Measurements from ENCODE around the gene CSGALNACT2. TPM values are rescaled to one million over a fixed set of nuclear protein-coding genes. Genes with fewer than 3 reads are reported as not detected.

CSGALNACT2 gene
- total RNA-seq, 3 donors from 2014 or later, result 21.6 to 35.5 (median 27.8) TPM

DNA sequence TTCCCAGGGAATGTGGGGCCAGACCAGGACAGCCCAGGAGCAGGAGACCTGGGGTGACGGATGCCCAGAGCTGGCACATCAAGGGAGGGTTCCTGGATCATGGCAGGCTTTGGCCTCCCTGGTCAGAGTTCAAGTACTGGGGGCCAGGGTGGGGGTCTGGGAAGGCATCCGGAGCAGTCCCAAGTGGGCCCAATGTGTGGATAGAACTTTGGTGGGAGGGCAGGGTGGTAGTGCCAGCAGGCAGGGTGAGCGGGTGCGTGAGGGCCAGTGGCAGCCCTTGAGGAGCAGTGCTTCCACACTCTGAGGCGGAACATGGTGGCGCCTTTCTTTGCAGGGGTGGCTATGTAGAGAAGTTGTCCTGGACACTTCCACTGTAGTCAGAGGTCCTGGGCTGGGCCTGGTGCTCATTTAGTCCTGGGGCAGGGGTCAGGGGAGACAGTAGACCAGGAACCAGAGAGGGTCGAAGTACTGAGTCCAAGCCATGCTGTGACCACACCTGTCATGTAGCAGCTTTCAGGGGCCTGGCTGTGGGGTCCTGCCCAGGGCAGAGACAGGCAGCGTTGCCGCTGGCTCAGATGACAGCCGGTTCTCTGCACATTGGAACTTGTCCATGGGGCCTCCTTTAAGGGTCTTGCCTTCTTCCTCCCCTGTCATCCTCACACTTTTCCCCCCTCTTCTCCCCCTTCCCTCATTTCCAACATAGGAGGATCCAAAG lies 22.2 kb upstream of the CSGALNACT2 start:
- no peak overlapping the region for H3K27ac ChIP-seq
- no peaks in the 10 kb centered on the region for H3K9me3 ChIP-seq
- intact Hi-C loops (cut with DNase I; ENCODE audit: low total_unique reads), result no loop called here

GRCh38 chr10:43116596-43116995 lies 21.6 kb upstream of the CSGALNACT2 start:
- intact Hi-C loops (cut with DNase I; ENCODE audit: low total_unique reads), result no loop called here
- TF ChIP-seq CTCF (IDR thresholded peaks at IDR 0.05), result no peak
- no peak for TF ChIP-seq POLR2A (IDR thresholded peaks at IDR 0.05)
- no peak for TF ChIP-seq POLR2AphosphoS5 (IDR thresholded peaks at IDR 0.05)
- Histone ChIP-seq H3K27me3 (no peaks in the 10 kb centered on the region), H3K27ac (no peak overlapping the region), H3K4me1 (no peaks in the 10 kb centered on the region), H3K36me3 (no peaks in the 10 kb centered on the region), H3K9me3 (no peaks in the 10 kb centered on the region), H3K4me3 (no peak overlapping the region)
- no peak for DNase-seq (ENCODE audit: low spot score in 2 of 2)

More for the DNA sequence above, 22.2 kb upstream of the CSGALNACT2 start:
- Histone ChIP-seq H3K4me1 (no peaks in the 10 kb centered on the region), H3K36me3 (no peaks in the 10 kb centered on the region), H3K27me3 (no peaks in the 10 kb centered on the region), H3K4me3 (no peak overlapping the region)
- TF ChIP-seq CTCF (IDR thresholded peaks at IDR 0.05) (no peak), POLR2AphosphoS5 (IDR thresholded peaks at IDR 0.05) (no peak), POLR2A (IDR thresholded peaks at IDR 0.05) (no peak)
- DNase-seq (ENCODE audit: low spot score in 2 of 2), result no peak

DNA sequence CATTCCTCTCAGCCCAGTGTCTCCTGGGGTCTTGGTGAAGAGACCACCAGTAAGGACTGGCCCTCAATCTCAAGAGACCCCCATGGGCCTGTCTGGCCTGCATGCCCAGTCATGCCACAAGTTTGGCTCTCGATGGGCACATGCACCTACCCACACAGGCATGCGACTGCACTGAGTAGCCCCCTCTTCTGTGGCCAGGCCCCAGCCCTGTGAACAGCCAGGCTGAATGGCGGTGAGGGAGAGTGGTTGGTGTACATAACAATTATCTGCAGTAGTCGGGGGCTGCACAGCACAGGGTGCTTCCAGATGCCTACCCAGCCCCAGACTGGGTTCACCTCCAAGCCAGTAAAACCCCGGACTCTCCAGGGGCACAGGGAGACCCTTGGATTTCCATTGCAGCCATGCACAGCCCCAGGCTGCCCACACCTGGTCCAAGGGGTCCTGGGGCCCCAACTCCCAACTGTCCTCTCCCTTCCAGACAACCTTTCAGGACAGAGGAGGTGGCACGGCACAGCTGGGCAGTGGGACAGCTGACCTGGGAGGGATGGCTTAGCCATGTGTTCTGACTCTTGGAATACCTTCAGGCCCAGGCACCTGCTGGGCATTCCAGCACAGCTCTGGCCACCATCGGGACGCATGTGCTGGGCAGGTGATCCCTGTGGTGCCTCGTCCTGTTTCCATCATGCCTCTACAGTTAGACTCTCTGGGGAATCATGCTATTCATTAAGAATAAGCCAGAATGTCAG lies 21.0 kb upstream of the CSGALNACT2 start:
- H3K4me1 ChIP-seq, result no peaks in the 10 kb centered on the region
- no peak overlapping the region for H3K27ac ChIP-seq
- intact Hi-C loops (cut with DNase I; ENCODE audit: low total_unique reads), result no loop called here
- H3K9me3 ChIP-seq, result no peaks in the 10 kb centered on the region
- DNase-seq (ENCODE audit: low spot score in 2 of 2), result no peak
- no peak overlapping the region for H3K4me3 ChIP-seq
- no peaks in the 10 kb centered on the region for H3K27me3 ChIP-seq
- H3K36me3 ChIP-seq, result no peaks in the 10 kb centered on the region
- TF ChIP-seq CTCF (IDR thresholded peaks at IDR 0.05), result no peak
- no peak for TF ChIP-seq POLR2AphosphoS5 (IDR thresholded peaks at IDR 0.05)
- no peak for TF ChIP-seq POLR2A (IDR thresholded peaks at IDR 0.05)

GRCh38 chr10:43117777-43118583 lies 20.3 kb upstream of the CSGALNACT2 start:
- no peak for TF ChIP-seq POLR2A (IDR thresholded peaks at IDR 0.05)
- no peak for TF ChIP-seq CTCF (IDR thresholded peaks at IDR 0.05)
- no peak for TF ChIP-seq POLR2AphosphoS5 (IDR thresholded peaks at IDR 0.05)
- Histone ChIP-seq H3K4me1 (no peaks in the 10 kb centered on the region), H3K27ac (no peak overlapping the region), H3K9me3 (no peaks in the 10 kb centered on the region), H3K27me3 (no peaks in the 10 kb centered on the region), H3K4me3 (no peak overlapping the region), H3K36me3 (no peaks in the 10 kb centered on the region)
- peak in 1 of 2 donors; percentile 39 for DNase-seq (ENCODE audit: low spot score in 2 of 2)
- intact Hi-C loops (cut with DNase I; ENCODE audit: low total_unique reads), result no loop called here
